Stimulated activated CD8-positive, alpha-beta memory T cell treated with anti-CD3 and anti-CD28 coated beads, Interleukin-2, amount 100 ng/mL, for 1 hour (primary cell): Measurements from ENCODE around the gene SIN3A.
A peak's percentile ranks its signal among the peaks of the same experiment; 100 is the strongest.

ENCODE experiments used
- DNase-seq, 2 donors: peaks; one replicate each; pipeline ENCODE4 v3.0.0-alpha.2; 2020; ENCODE audit warnings: low read depth in 2 of 2

The SIN3A gene

GRCh38 chr15:75380773-75381172 is 70.7 kb downstream of the SIN3A start:
- no peak for DNase-seq

GRCh38 chr15:75371901-75372688 is 79.4 kb downstream of the SIN3A start:
- no peak for DNase-seq

- no peak for DNase-seq
These were observed 80.0 kb downstream of the SIN3A start for GRCh38 chr15:75371486-75371885.

- no peak for DNase-seq
These were observed 81.5 kb downstream of the SIN3A start for GRCh38 chr15:75369897-75370581.

GRCh38 chr15:75368689-75369239 is 82.7 kb downstream of the SIN3A start:
- DNase-seq: no peak

- DNase-seq: peak; percentile 79 to 80
These were observed 83.4 kb downstream of the SIN3A start, which contains the start of gene MAN2C1 for GRCh38 chr15:75367913-75368688. Gene MAN2C1, minus strand, starts transcription at chr15:75368607. Its CDS starts 24 bp downstream, at chr15:75368583.

GRCh38 chr15:75367406-75367912 is 84.0 kb downstream of the SIN3A start:
- no peak for DNase-seq

- DNase-seq: no peak
These were observed 84.5 kb downstream of the SIN3A start for GRCh38 chr15:75367006-75367405.

- no peak for DNase-seq
These were observed 85.3 kb downstream of the SIN3A start for GRCh38 chr15:75366163-75366562.

- DNase-seq: no peak
These were observed 86.6 kb downstream of the SIN3A start for GRCh38 chr15:75364881-75365280.

GRCh38 chr15:75363786-75364185 is 87.7 kb downstream of the SIN3A start:
- no peak for DNase-seq

- DNase-seq: no peak
These were observed 88.7 kb downstream of the SIN3A start for GRCh38 chr15:75362642-75363249.

GRCh38 chr15:75361989-75362641 is 89.4 kb downstream of the SIN3A start:
- no peak for DNase-seq

- DNase-seq: no peak
These were observed 90.0 kb downstream of the SIN3A start for GRCh38 chr15:75361361-75361988.

- DNase-seq: no peak
These were observed 90.6 kb downstream of the SIN3A start for GRCh38 chr15:75360856-75361255.

- no peak for DNase-seq
These were observed 91.1 kb downstream of the SIN3A start for GRCh38 chr15:75360391-75360790.

GRCh38 chr15:75359537-75360250 is 91.8 kb downstream of the SIN3A start:
- DNase-seq: no peak

- no peak for DNase-seq
These were observed 92.5 kb downstream of the SIN3A start for GRCh38 chr15:75358771-75359536.
